Measurements from ENCODE around the gene N4BP2L1. TPM values are rescaled to one million over a fixed set of nuclear protein-coding genes. Genes with fewer than 3 reads are reported as not detected.
A peak's percentile ranks its signal among the peaks of the same experiment; 100 is the strongest.

N4BP2L1 gene
- total RNA-seq, 2 experiments from 2014 or later: 48.4 to 53.0 TPM

GRCh38 chr13:32407854-32408253 is 20.1 kb downstream of the N4BP2L1 start:
- H3K36me3 Mint-ChIP-seq: peaks cover 42% of the 10 kb centered on the region
- peaks cover 19% of the 10 kb centered on the region for H3K4me1 Mint-ChIP-seq
- no peaks in the 10 kb centered on the region for H3K9me3 Mint-ChIP-seq
- DNase-seq (no peak), ATAC-seq (ENCODE audit: low read depth) (no peak)
- no peaks in the 10 kb centered on the region for H3K27me3 Mint-ChIP-seq
- no peak overlapping the region for H3K4me3 Mint-ChIP-seq
- no peak overlapping the region for H3K27ac Mint-ChIP-seq
- POLR2A ChIA-PET: interaction anchor here (1.0 kb wide), 1 partner anchor 93 kb away, joined by 3 read pairs; the partner anchor contains the start of genes BRCA2 and ZAR1L

- no peak overlapping the region for H3K4me3 Mint-ChIP-seq
- H3K9me3 Mint-ChIP-seq: no peaks in the 10 kb centered on the region
- H3K36me3 Mint-ChIP-seq: peaks cover 43% of the 10 kb centered on the region
- peaks cover 2% of the 10 kb centered on the region for H3K4me1 Mint-ChIP-seq
- DNase-seq: no peak
- no peak for ATAC-seq (ENCODE audit: low read depth)
- H3K27me3 Mint-ChIP-seq: no peaks in the 10 kb centered on the region
- no peak overlapping the region for H3K27ac Mint-ChIP-seq
- POLR2A ChIA-PET: no interaction called here
Measured at GRCh38 chr13:32403108-32403507, 24.8 kb downstream of the N4BP2L1 start.

- POLR2A ChIA-PET: interaction anchor here (1.3 to 3.3 kb wide), 3 partner anchors 10 to 76 kb away, joined by 3 to 25 read pairs (median 8); partner anchors contain the start of genes BRCA2, N4BP2L1 and ZAR1L
Measured at GRCh38 chr13:32391101-32391619, 36.8 kb downstream of the N4BP2L1 start.

GRCh38 chr13:32390484-32390883 is 37.4 kb downstream of the N4BP2L1 start:
- no peaks in the 10 kb centered on the region for H3K9me3 Mint-ChIP-seq
- H3K27ac Mint-ChIP-seq: peak overlapping the region; percentile 88
- POLR2A ChIA-PET: interaction anchor here (0.9 to 3.3 kb wide), 4 partner anchors 11 to 75 kb away, joined by 3 to 25 read pairs (median 6); partner anchors contain the start of genes BRCA2, N4BP2L1 and ZAR1L
- DNase-seq: no peak
- peak overlapping the region; percentile 75 for H3K4me3 Mint-ChIP-seq
- no peaks in the 10 kb centered on the region for H3K27me3 Mint-ChIP-seq
- peak; percentile 60 for ATAC-seq (ENCODE audit: low read depth)
- peaks cover 27% of the 10 kb centered on the region for H3K4me1 Mint-ChIP-seq
- peaks cover 28% of the 10 kb centered on the region for H3K36me3 Mint-ChIP-seq

More at GRCh38 chr13:32391101-32391619, 36.8 kb downstream of the N4BP2L1 start:
- DNase-seq (no peak), ATAC-seq (ENCODE audit: low read depth) (no peak)
- Mint-ChIP-seq H3K36me3 (peaks cover 29% of the 10 kb centered on the region), H3K4me1 (peaks cover 27% of the 10 kb centered on the region), H3K4me3 (no peak overlapping the region), H3K27ac (peak overlapping the region; percentile 88), H3K27me3 (no peaks in the 10 kb centered on the region), H3K9me3 (no peaks in the 10 kb centered on the region)

GRCh38 chr13:32390048-32390447 is 37.9 kb downstream of the N4BP2L1 start:
- POLR2A ChIA-PET: interaction anchor here (0.7 to 3.3 kb wide), 5 partner anchors 11 to 149 kb away, joined by 3 to 25 read pairs (median 4); partner anchors contain the start of genes BRCA2, N4BP2L1 and ZAR1L

GRCh38 chr13:32385410-32385809 is 42.5 kb downstream of the N4BP2L1 start:
- Mint-ChIP-seq H3K4me1 (peaks cover 15% of the 10 kb centered on the region), H3K27ac (no peak overlapping the region), H3K27me3 (no peaks in the 10 kb centered on the region), H3K9me3 (no peaks in the 10 kb centered on the region), H3K36me3 (peaks cover 11% of the 10 kb centered on the region), H3K4me3 (no peak overlapping the region)
- POLR2A ChIA-PET: no interaction called here
- DNase-seq (no peak), ATAC-seq (ENCODE audit: low read depth) (no peak)

More at GRCh38 chr13:32390048-32390447, 37.9 kb downstream of the N4BP2L1 start:
- peak overlapping the region; percentile 71 for H3K4me3 Mint-ChIP-seq
- ATAC-seq (ENCODE audit: low read depth): peak; percentile 90
- peaks cover 29% of the 10 kb centered on the region for H3K4me1 Mint-ChIP-seq
- H3K36me3 Mint-ChIP-seq: peaks cover 28% of the 10 kb centered on the region
- DNase-seq: peak; percentile 36
- no peaks in the 10 kb centered on the region for H3K27me3 Mint-ChIP-seq
- H3K27ac Mint-ChIP-seq: peak overlapping the region; percentile 85
- H3K9me3 Mint-ChIP-seq: no peaks in the 10 kb centered on the region

- Mint-ChIP-seq H3K27ac (no peak overlapping the region), H3K4me1 (peaks cover 10% of the 10 kb centered on the region), H3K27me3 (no peaks in the 10 kb centered on the region), H3K9me3 (no peaks in the 10 kb centered on the region), H3K4me3 (no peak overlapping the region), H3K36me3 (peaks cover 11% of the 10 kb centered on the region)
- POLR2A ChIA-PET: no interaction called here
- ATAC-seq (ENCODE audit: low read depth) (no peak), DNase-seq (no peak)
Measured at GRCh38 chr13:32384702-32385101, 43.2 kb downstream of the N4BP2L1 start.

GRCh38 chr13:32383836-32384618 is 43.9 kb downstream of the N4BP2L1 start:
- Mint-ChIP-seq H3K4me1 (peaks cover 5% of the 10 kb centered on the region), H3K9me3 (no peaks in the 10 kb centered on the region), H3K4me3 (no peak overlapping the region), H3K36me3 (peaks cover 14% of the 10 kb centered on the region), H3K27ac (no peak overlapping the region), H3K27me3 (no peaks in the 10 kb centered on the region)
- DNase-seq (no peak), ATAC-seq (ENCODE audit: low read depth) (no peak)
- POLR2A ChIA-PET: interaction anchor here (1.6 kb wide), 1 partner anchor 155 kb away, joined by 4 read pairs; the partner anchor contains the start of gene N4BP2L2

- Mint-ChIP-seq H3K9me3 (no peaks in the 10 kb centered on the region), H3K36me3 (peaks cover 7% of the 10 kb centered on the region), H3K27me3 (no peaks in the 10 kb centered on the region), H3K4me1 (peaks cover 2% of the 10 kb centered on the region), H3K4me3 (no peak overlapping the region), H3K27ac (no peak overlapping the region)
- POLR2A ChIA-PET: interaction anchor here (1.0 kb wide), 1 partner anchor 205 kb away, joined by 3 read pairs; the partner anchor contains the start of gene PDS5B
- DNase-seq (no peak), ATAC-seq (ENCODE audit: low read depth) (peak; percentile 72)
Measured at GRCh38 chr13:32381539-32381938, 46.4 kb downstream of the N4BP2L1 start.

- ATAC-seq (ENCODE audit: low read depth) (no peak), DNase-seq (no peak)
- Mint-ChIP-seq H3K4me1 (no peaks in the 10 kb centered on the region), H3K9me3 (peaks cover 4% of the 10 kb centered on the region), H3K36me3 (peaks cover 27% of the 10 kb centered on the region), H3K27me3 (no peaks in the 10 kb centered on the region), H3K27ac (no peak overlapping the region), H3K4me3 (no peak overlapping the region)
- POLR2A ChIA-PET: no interaction called here
Measured at GRCh38 chr13:32378012-32378411, 49.9 kb downstream of the N4BP2L1 start.

- peaks cover 8% of the 10 kb centered on the region for H3K9me3 Mint-ChIP-seq
- no peak for DNase-seq
- POLR2A ChIA-PET: no interaction called here
- no peaks in the 10 kb centered on the region for H3K27me3 Mint-ChIP-seq
- H3K4me3 Mint-ChIP-seq: no peak overlapping the region
- no peak overlapping the region for H3K27ac Mint-ChIP-seq
- H3K36me3 Mint-ChIP-seq: peaks cover 39% of the 10 kb centered on the region
- no peaks in the 10 kb centered on the region for H3K4me1 Mint-ChIP-seq
- no peak for ATAC-seq (ENCODE audit: low read depth)
Measured at GRCh38 chr13:32376642-32377415, 51.1 kb downstream of the N4BP2L1 start.

- H3K4me3 Mint-ChIP-seq: no peak overlapping the region
- ATAC-seq (ENCODE audit: low read depth) (no peak), DNase-seq (no peak)
- POLR2A ChIA-PET: no interaction called here
- peaks cover 49% of the 10 kb centered on the region for H3K36me3 Mint-ChIP-seq
- H3K27ac Mint-ChIP-seq: no peak overlapping the region
- no peaks in the 10 kb centered on the region for H3K27me3 Mint-ChIP-seq
- no peaks in the 10 kb centered on the region for H3K4me1 Mint-ChIP-seq
- H3K9me3 Mint-ChIP-seq: peaks cover 8% of the 10 kb centered on the region
Measured at GRCh38 chr13:32370805-32371204, 57.1 kb downstream of the N4BP2L1 start.

GRCh38 chr13:32362574-32362973 is 65.4 kb downstream of the N4BP2L1 start:
- no peak for DNase-seq
- H3K4me1 Mint-ChIP-seq: peaks cover 8% of the 10 kb centered on the region
- ATAC-seq (ENCODE audit: low read depth): no peak
- no peaks in the 10 kb centered on the region for H3K9me3 Mint-ChIP-seq
- H3K4me3 Mint-ChIP-seq: no peak overlapping the region
- POLR2A ChIA-PET: no interaction called here
- peaks cover 41% of the 10 kb centered on the region for H3K36me3 Mint-ChIP-seq
- H3K27ac Mint-ChIP-seq: no peak overlapping the region
- H3K27me3 Mint-ChIP-seq: no peaks in the 10 kb centered on the region

All from activated naive CD8-positive, alpha-beta T cell treated with anti-CD3 and anti-CD28 coated beads, Interleukin-2, amount 10 ng/mL, durations not matched to agents 7 days and 5 days (primary cell).